ENCODE data around the gene SLC25A3. TPM values are rescaled to one million over a fixed set of nuclear protein-coding genes. Genes with fewer than 3 reads are reported as not detected.
"Not testable (repeated sequence)": the region's sequence is repeated elsewhere in the genome, so short reads cannot be mapped to it uniquely, and the experiment has no call there.

The SLC25A3 gene
- total RNA-seq, 2 donors from 2014 or later: 579 to 697 TPM

DNA sequence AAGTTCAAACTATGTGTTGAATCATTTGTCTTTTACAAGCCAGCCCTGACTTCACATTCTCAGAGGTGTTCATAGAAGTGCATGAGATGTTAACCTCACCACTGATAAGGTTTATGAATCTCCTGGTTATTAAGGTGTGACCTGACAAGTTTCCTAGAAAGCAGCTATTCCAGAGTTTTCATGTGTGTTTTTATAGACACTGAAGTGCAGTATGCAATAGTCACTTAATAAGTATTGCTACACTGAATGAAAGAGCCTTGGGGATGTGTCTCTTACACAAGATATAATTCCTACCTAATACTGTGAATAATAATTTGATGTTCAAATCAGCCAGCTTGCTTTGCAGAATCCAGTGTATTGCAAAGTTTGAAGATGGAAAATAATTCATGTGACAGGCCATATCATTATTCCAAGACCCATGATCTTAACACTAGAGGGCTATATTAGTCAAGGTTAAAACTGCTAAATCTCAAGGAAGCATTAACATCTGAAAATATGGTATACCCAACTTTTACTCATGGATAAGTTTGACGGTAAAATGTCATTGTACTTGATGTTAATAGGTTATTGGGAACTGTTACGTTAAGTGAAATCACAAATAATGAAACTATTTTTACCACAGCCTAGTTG is 13.0 kb downstream of the SLC25A3 start:
- Mint-ChIP-seq H3K36me3 (ENCODE audit: insufficient read depth in 2 of 2) (peaks cover 2 to 7% of the 10 kb centered on the region in 2 donors), H3K27ac (no peak overlapping the region), H3K4me1 (ENCODE audit: low read depth) (no peaks in the 10 kb centered on the region), H3K27me3 (ENCODE audit: low read depth) (no peaks in the 10 kb centered on the region), H3K4me3 (no peak overlapping the region), H3K9me3 (no peaks in the 10 kb centered on the region)
- ATAC-seq (replicated peaks in 1 of 2) (no peak), DNase-seq (no peak)

DNA sequence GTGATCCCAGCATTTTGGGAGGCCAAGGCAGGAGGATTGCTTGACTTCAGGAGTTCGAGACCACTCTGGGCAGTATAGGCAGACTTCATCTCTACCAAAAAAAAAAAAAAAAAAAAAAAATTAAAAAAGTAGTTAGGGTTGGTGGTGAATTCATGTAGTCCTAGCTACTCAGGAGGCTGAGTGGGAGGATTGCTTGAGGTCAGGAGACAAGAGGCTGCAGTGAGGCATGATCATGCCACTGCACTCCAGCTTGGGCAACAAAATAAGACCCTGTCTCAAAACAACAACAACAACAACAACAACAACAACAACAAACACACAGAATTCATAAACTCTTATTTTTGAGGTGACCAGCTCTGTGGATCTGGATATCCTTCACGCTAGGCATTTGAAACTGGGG is 17.1 kb downstream of the SLC25A3 start:
- Mint-ChIP-seq H3K27ac (no peak overlapping the region), H3K36me3 (ENCODE audit: insufficient read depth in 2 of 2) (no peaks in the 10 kb centered on the region), H3K9me3 (no peaks in the 10 kb centered on the region), H3K4me1 (ENCODE audit: low read depth) (peaks cover 6% of the 10 kb centered on the region), H3K27me3 (ENCODE audit: low read depth) (no peaks in the 10 kb centered on the region), H3K4me3 (no peak overlapping the region)
- ATAC-seq (replicated peaks in 1 of 2) (no peak), DNase-seq (no peak)

- Mint-ChIP-seq H3K4me1 (ENCODE audit: low read depth) (peaks cover 6% of the 10 kb centered on the region), H3K27ac (peak overlapping the region; percentile 6)
- ATAC-seq (replicated peaks in 1 of 2): peak; percentile 34 to 38
Observed at GRCh38 chr12:98612696-98613334, 19.3 kb downstream of the SLC25A3 start.

GRCh38 chr12:98618952-98619351 is 25.5 kb downstream of the SLC25A3 start:
- Mint-ChIP-seq H3K27ac (no peak overlapping the region), H3K36me3 (ENCODE audit: insufficient read depth in 2 of 2) (peaks cover 0 to 3% of the 10 kb centered on the region in 2 donors), H3K4me1 (ENCODE audit: low read depth) (no peaks in the 10 kb centered on the region), H3K27me3 (ENCODE audit: low read depth) (no peaks in the 10 kb centered on the region), H3K4me3 (no peak overlapping the region), H3K9me3 (no peaks in the 10 kb centered on the region)
- DNase-seq: no peak
- no peak for ATAC-seq (replicated peaks in 1 of 2)

More at GRCh38 chr12:98612696-98613334, 19.3 kb downstream of the SLC25A3 start:
- H3K36me3 Mint-ChIP-seq (ENCODE audit: insufficient read depth in 2 of 2): peaks cover 0 to 3% of the 10 kb centered on the region in 2 donors
- no peaks in the 10 kb centered on the region for H3K27me3 Mint-ChIP-seq (ENCODE audit: low read depth)
- DNase-seq: no peak
- H3K9me3 Mint-ChIP-seq: no peaks in the 10 kb centered on the region
- no peak overlapping the region for H3K4me3 Mint-ChIP-seq

DNA sequence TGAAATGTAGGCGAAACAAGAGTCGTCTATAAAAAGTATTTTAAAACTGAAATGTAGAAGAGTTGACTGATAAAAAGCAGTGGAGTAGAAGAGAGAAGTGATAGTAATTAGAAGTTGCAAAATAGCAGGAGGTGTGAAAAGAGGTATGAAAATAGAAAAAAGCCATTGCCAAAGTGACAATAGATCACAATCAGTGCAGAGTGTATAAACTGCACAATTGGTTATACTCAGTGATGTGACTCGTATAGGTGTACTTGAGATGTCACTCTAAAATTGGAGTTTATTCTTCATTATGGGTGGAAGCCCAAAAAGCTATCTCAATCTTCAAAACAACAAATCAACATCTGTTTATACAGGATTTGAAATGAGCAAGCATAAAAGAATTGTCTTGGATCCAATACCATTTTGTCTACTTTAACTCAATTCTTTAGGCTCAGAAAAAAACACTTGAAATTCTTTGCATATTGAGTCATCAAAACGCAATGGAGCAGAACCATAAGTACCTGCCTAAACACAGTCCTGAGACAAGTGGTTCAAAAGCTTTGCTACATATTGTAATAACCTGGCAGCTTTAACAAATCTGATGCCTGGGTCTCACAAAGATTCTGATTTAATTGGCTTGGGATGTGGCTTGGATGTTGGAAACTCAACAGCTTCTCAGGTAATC is 42.3 kb downstream of the SLC25A3 start:
- no peak for DNase-seq
- no peaks in the 10 kb centered on the region for H3K9me3 Mint-ChIP-seq
- H3K4me1 Mint-ChIP-seq (ENCODE audit: low read depth): peaks cover 20% of the 10 kb centered on the region
- no peaks in the 10 kb centered on the region for H3K27me3 Mint-ChIP-seq (ENCODE audit: low read depth)
- H3K27ac Mint-ChIP-seq: no peak overlapping the region
- peaks cover 0 to 10% of the 10 kb centered on the region in 2 donors for H3K36me3 Mint-ChIP-seq (ENCODE audit: insufficient read depth in 2 of 2)
- H3K4me3 Mint-ChIP-seq: no peak overlapping the region
- ATAC-seq (replicated peaks in 1 of 2): no peak

GRCh38 chr12:98637068-98637467 is 43.6 kb downstream of the SLC25A3 start:
- H3K9me3 Mint-ChIP-seq: no peaks in the 10 kb centered on the region
- peaks cover 29% of the 10 kb centered on the region for H3K4me1 Mint-ChIP-seq (ENCODE audit: low read depth)
- DNase-seq (no peak), ATAC-seq (replicated peaks in 1 of 2) (no peak)
- H3K27ac Mint-ChIP-seq: no peak overlapping the region
- peaks cover 0 to 13% of the 10 kb centered on the region in 2 donors for H3K36me3 Mint-ChIP-seq (ENCODE audit: insufficient read depth in 2 of 2)
- H3K4me3 Mint-ChIP-seq: no peak overlapping the region
- H3K27me3 Mint-ChIP-seq (ENCODE audit: low read depth): no peaks in the 10 kb centered on the region

DNA sequence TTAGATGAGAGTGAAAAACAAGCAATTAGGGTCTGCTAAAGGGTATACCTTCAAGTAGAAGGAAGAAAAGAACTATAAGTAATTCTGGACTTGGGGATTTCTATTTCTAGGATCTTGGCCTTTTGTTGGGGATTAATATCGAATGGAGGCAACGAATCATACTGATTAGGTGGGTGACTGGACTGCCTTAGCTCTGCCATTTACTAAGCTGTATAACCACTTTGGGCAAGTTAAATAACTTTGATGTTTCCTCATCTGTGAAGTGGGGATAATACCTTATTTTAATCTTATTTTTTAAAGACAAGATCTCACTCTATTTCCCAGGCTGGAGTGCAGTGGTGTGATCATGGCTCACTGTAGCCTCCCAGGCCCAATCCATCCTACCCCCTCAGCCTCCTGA is 44.5 kb downstream of the SLC25A3 start:
- no peak for ATAC-seq (replicated peaks in 1 of 2)
- H3K4me3 Mint-ChIP-seq: no peak overlapping the region
- no peak overlapping the region for H3K27ac Mint-ChIP-seq
- H3K9me3 Mint-ChIP-seq: no peaks in the 10 kb centered on the region
- no peaks in the 10 kb centered on the region for H3K27me3 Mint-ChIP-seq (ENCODE audit: low read depth)
- H3K4me1 Mint-ChIP-seq (ENCODE audit: low read depth): peaks cover 38% of the 10 kb centered on the region
- no peak for DNase-seq
- H3K36me3 Mint-ChIP-seq (ENCODE audit: insufficient read depth in 2 of 2): peaks cover 0 to 9% of the 10 kb centered on the region in 2 donors

DNA sequence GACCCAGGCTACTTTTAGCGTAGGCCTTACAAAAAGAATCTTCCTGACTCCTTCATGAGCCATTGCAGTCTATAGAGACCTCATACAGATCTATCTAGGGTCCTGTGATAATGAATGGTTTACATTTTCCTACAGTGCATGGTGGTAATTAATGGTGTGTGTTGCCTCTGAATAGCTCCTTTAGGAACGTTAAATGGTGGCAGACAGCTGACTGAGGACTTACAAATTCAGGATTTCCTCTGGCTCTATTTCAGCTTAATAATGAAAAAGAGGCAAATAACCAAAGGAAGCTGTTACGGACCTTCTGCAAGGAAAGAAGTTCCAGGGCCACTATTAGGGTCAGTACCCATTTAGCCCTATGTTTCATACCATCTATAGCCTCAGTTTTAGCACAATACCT is 46.0 kb downstream of the SLC25A3 start:
- no peak for ATAC-seq (replicated peaks in 1 of 2)

DNA sequence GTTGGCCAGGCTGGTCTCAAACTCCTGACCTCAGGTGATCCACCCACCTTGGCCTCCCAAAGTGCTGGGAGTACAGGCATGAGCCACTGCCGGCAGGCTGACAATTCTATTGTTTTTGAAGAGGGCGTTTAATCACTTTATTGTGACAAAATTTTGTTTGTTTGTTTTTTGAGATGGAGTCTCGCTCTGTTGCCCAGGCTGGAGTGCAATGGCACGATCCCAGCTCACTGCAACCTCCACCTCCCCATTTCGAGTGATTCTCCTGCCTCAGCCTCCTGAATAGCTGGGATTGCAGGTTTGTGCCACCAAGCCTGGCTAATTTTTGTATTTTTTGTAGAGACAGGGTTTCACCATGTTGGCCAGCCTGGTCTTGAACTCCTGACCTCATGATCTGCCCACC is 49.3 kb downstream of the SLC25A3 start:
- Mint-ChIP-seq H3K4me1 (ENCODE audit: low read depth) (peaks cover 45% of the 10 kb centered on the region), H3K4me3 (peak overlapping the region; percentile 97 to 100)
- not testable (repeated sequence) for H3K9me3 Mint-ChIP-seq; H3K36me3 Mint-ChIP-seq (ENCODE audit: insufficient read depth in 2 of 2); H3K27me3 Mint-ChIP-seq (ENCODE audit: low read depth); H3K27ac Mint-ChIP-seq; DNase-seq; ATAC-seq (replicated peaks in 1 of 2)

More for the DNA sequence above, 46.0 kb downstream of the SLC25A3 start:
- no peaks in the 10 kb centered on the region for H3K27me3 Mint-ChIP-seq (ENCODE audit: low read depth)
- DNase-seq: no peak
- H3K27ac Mint-ChIP-seq: no peak overlapping the region
- peaks cover 39% of the 10 kb centered on the region for H3K4me1 Mint-ChIP-seq (ENCODE audit: low read depth)
- H3K36me3 Mint-ChIP-seq (ENCODE audit: insufficient read depth in 2 of 2): peaks cover 3 to 5% of the 10 kb centered on the region in 2 donors
- no peaks in the 10 kb centered on the region for H3K9me3 Mint-ChIP-seq
- H3K4me3 Mint-ChIP-seq: no peak overlapping the region

DNA sequence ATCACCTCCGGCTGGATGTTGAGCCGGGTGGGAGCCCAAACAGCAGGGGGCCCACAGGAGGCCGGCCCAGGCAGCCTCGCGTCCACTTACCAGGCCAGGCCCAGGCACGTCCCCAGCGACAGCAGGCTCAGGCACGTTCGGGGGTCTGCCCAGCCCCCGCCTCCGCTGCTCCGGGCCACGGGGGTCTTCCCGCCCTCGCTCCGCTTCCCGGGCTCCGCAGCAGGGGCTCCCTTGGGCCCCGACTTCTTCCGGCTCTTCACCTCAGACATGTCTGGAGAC is 50.9 kb downstream of the SLC25A3 start:
- no peaks in the 10 kb centered on the region for H3K27me3 Mint-ChIP-seq (ENCODE audit: low read depth)
- H3K36me3 Mint-ChIP-seq (ENCODE audit: insufficient read depth in 2 of 2): peaks cover 6 to 7% of the 10 kb centered on the region in 2 donors
- peak overlapping the region; percentile 91 for H3K27ac Mint-ChIP-seq
- peaks cover 31% of the 10 kb centered on the region for H3K4me1 Mint-ChIP-seq (ENCODE audit: low read depth)
- DNase-seq: no peak
- peak overlapping the region; percentile 97 to 100 for H3K4me3 Mint-ChIP-seq
- no peaks in the 10 kb centered on the region for H3K9me3 Mint-ChIP-seq
- peak; percentile 9 to 14 for ATAC-seq (replicated peaks in 1 of 2)

DNA sequence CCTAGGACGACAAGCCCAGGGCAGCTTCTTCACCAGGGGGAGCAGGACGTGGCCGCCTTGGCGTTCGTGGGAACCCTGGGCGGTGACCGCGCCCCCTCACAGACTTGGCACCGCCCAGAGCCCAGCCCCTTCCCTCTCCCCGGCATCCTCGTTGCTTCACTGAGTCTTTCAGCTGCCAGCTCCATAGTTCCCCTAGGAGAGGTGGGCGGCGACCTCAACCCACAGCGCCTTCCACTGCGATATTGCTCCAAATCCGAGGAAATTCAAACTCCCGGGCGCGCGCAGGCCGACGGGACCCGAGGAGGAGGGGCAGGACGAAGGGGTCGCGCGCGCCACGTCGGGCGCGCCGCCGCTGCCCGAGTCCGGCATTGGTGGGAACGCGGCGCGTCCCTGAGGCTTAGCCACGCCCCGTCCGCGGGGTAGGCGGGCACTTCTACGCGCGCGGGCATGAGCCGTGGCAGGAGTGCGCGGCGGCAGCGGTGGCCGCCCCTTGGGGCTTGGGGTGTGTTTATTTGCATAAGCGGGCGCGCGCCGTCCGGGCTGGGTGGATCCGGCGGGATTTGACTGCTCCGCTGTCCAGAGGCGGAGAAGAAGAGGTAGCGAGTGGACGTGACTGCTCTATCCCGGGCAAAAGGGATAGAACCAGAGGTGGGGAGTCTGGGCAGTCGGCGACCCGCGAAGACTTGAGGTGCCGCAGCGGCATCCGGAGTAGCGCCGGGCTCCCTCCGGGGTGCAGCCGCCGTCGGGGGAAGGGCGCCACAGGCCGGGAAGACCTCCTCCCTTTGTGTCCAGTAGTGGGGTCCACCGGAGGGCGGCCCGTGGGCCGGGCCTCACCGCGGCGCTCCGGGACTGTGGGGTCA is 51.5 kb downstream of the SLC25A3 start, which contains the start of the genes APAF1 and IKBIP:
Gene APAF1, plus strand, starts transcription at position 579 of the 860 bp plus-strand sequence. CDS start 3,070 bp downstream, outside the sequence.
Gene IKBIP, minus strand, starts transcription at position 77 of the 860 bp plus-strand sequence. CDS start 87 bp downstream, outside the sequence.
- DNase-seq (peak; percentile 97 to 98), ATAC-seq (replicated peaks in 1 of 2) (peak; percentile 90 to 94)
- H3K36me3 Mint-ChIP-seq (ENCODE audit: insufficient read depth in 2 of 2): peaks cover 6 to 7% of the 10 kb centered on the region in 2 donors
- H3K4me1 Mint-ChIP-seq (ENCODE audit: low read depth): peaks cover 31% of the 10 kb centered on the region
- H3K27ac Mint-ChIP-seq: peak within 1 kb of the TSS; percentile 93
- peak within 1 kb of the TSS; percentile 97 to 100 for H3K4me3 Mint-ChIP-seq
- no peaks in the 10 kb centered on the region for H3K27me3 Mint-ChIP-seq (ENCODE audit: low read depth)
- no peaks in the 10 kb centered on the region for H3K9me3 Mint-ChIP-seq

DNA sequence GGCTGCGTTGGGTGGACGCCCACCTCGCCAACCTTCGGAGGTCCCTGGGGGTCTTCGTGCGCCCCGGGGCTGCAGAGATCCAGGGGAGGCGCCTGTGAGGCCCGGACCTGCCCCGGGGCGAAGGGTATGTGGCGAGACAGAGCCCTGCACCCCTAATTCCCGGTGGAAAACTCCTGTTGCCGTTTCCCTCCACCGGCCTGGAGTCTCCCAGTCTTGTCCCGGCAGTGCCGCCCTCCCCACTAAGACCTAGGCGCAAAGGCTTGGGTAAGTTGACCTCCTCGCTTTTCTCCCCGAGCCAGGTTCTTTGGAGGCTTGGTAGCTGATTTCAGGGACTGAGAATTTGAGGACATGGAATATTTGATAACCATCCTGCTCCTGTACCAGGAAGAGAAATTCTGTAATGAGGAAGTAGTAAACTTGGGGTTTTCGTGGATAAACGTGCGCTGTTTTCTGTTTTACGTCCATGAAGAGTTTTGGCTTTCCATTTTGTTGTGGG is 52.1 kb downstream of the SLC25A3 start:
- DNase-seq (peak in 1 of 2 donors; percentile 17), ATAC-seq (replicated peaks in 1 of 2) (no peak)
- H3K27me3 Mint-ChIP-seq (ENCODE audit: low read depth): no peaks in the 10 kb centered on the region
- peak overlapping the region; percentile 97 to 100 for H3K4me3 Mint-ChIP-seq
- peaks cover 6 to 7% of the 10 kb centered on the region in 2 donors for H3K36me3 Mint-ChIP-seq (ENCODE audit: insufficient read depth in 2 of 2)
- H3K27ac Mint-ChIP-seq: peak overlapping the region; percentile 64
- peaks cover 31% of the 10 kb centered on the region for H3K4me1 Mint-ChIP-seq (ENCODE audit: low read depth)
- no peaks in the 10 kb centered on the region for H3K9me3 Mint-ChIP-seq

All from activated T-cell treated with anti-CD3 and anti-CD28 coated beads, Interleukin-2, amount 50 U/mL, for 72 hours (primary cell).